ENCODE data around the gene MYRF.
A peak's percentile ranks its signal among the peaks of the same experiment; 100 is the strongest.

Gene MYRF

GRCh38 chr11:61715867-61716266, 36.6 kb upstream of the MYRF start:
- no peaks in the 10 kb centered on the region for H3K4me1 Mint-ChIP-seq
- ATAC-seq (no peak), DNase-seq (no peak)
- H3K9me3 Mint-ChIP-seq, result no peaks in the 10 kb centered on the region
- peak overlapping the region in 1 of 2 donors; percentile 23 for H3K27ac Mint-ChIP-seq
- H3K4me3 Mint-ChIP-seq, result no peak overlapping the region
- no peaks in the 10 kb centered on the region for H3K27me3 Mint-ChIP-seq

GRCh38 chr11:61716478-61717285, 35.8 kb upstream of the MYRF start:
- Mint-ChIP-seq H3K9me3 (no peaks in the 10 kb centered on the region), H3K27ac (no peak overlapping the region), H3K27me3 (no peaks in the 10 kb centered on the region), H3K4me1 (no peaks in the 10 kb centered on the region), H3K4me3 (no peak overlapping the region)
- ATAC-seq (no peak), DNase-seq (no peak)

GRCh38 chr11:61717286-61718033, 35.0 kb upstream of the MYRF start:
- Mint-ChIP-seq H3K4me3 (no peak overlapping the region), H3K27me3 (no peaks in the 10 kb centered on the region), H3K27ac (no peak overlapping the region), H3K9me3 (no peaks in the 10 kb centered on the region), H3K4me1 (no peaks in the 10 kb centered on the region)
- ATAC-seq (peak; percentile 13), DNase-seq (no peak)

GRCh38 chr11:61718046-61718531, 34.3 kb upstream of the MYRF start:
- Mint-ChIP-seq H3K4me1 (no peaks in the 10 kb centered on the region), H3K9me3 (no peaks in the 10 kb centered on the region), H3K27ac (peak overlapping the region in 1 of 2 donors; percentile 54), H3K4me3 (no peak overlapping the region), H3K27me3 (no peaks in the 10 kb centered on the region)
- ATAC-seq (peak; percentile 18), DNase-seq (no peak)

GRCh38 chr11:61718621-61719302, 33.7 kb upstream of the MYRF start:
- DNase-seq, result no peak

GRCh38 chr11:61719978-61720377, 32.5 kb upstream of the MYRF start:
- Mint-ChIP-seq H3K4me1 (no peaks in the 10 kb centered on the region), H3K9me3 (no peaks in the 10 kb centered on the region), H3K27me3 (no peaks in the 10 kb centered on the region), H3K27ac (no peak overlapping the region), H3K4me3 (no peak overlapping the region)
- DNase-seq (no peak), ATAC-seq (no peak)

More at GRCh38 chr11:61718621-61719302, 33.7 kb upstream of the MYRF start:
- no peak for ATAC-seq
- H3K9me3 Mint-ChIP-seq, result no peaks in the 10 kb centered on the region
- no peaks in the 10 kb centered on the region for H3K27me3 Mint-ChIP-seq
- no peak overlapping the region for H3K27ac Mint-ChIP-seq
- no peak overlapping the region for H3K4me3 Mint-ChIP-seq
- no peaks in the 10 kb centered on the region for H3K4me1 Mint-ChIP-seq

GRCh38 chr11:61720597-61720996, 31.8 kb upstream of the MYRF start:
- H3K9me3 Mint-ChIP-seq, result no peaks in the 10 kb centered on the region
- peak overlapping the region in 1 of 2 donors; percentile 34 for H3K27ac Mint-ChIP-seq
- H3K4me1 Mint-ChIP-seq, result no peaks in the 10 kb centered on the region
- no peak for ATAC-seq
- DNase-seq, result no peak
- no peaks in the 10 kb centered on the region for H3K27me3 Mint-ChIP-seq
- no peak overlapping the region for H3K4me3 Mint-ChIP-seq

GRCh38 chr11:61724437-61724836, 28.0 kb upstream of the MYRF start:
- Mint-ChIP-seq H3K4me3 (no peak overlapping the region), H3K27ac (no peak overlapping the region), H3K27me3 (no peaks in the 10 kb centered on the region), H3K9me3 (no peaks in the 10 kb centered on the region), H3K4me1 (peaks cover 6% of the 10 kb centered on the region)
- DNase-seq, result no peak
- no peak for ATAC-seq

- no peaks in the 10 kb centered on the region for H3K27me3 Mint-ChIP-seq
- H3K9me3 Mint-ChIP-seq, result no peaks in the 10 kb centered on the region
- DNase-seq (no peak), ATAC-seq (no peak)
- peaks cover 6% of the 10 kb centered on the region for H3K4me1 Mint-ChIP-seq
- H3K27ac Mint-ChIP-seq, result no peak overlapping the region
- no peak overlapping the region for H3K4me3 Mint-ChIP-seq
Measured at GRCh38 chr11:61725781-61726231, 26.6 kb upstream of the MYRF start.

GRCh38 chr11:61726775-61727174, 25.7 kb upstream of the MYRF start:
- Mint-ChIP-seq H3K9me3 (no peaks in the 10 kb centered on the region), H3K27ac (no peak overlapping the region), H3K4me1 (peaks cover 6% of the 10 kb centered on the region), H3K4me3 (no peak overlapping the region), H3K27me3 (no peaks in the 10 kb centered on the region)
- DNase-seq, result no peak
- ATAC-seq, result no peak

GRCh38 chr11:61727401-61727811, 25.0 kb upstream of the MYRF start:
- no peak for ATAC-seq
- no peak for DNase-seq
- H3K27ac Mint-ChIP-seq, result no peak overlapping the region
- no peaks in the 10 kb centered on the region for H3K9me3 Mint-ChIP-seq
- no peak overlapping the region for H3K4me3 Mint-ChIP-seq
- no peaks in the 10 kb centered on the region for H3K27me3 Mint-ChIP-seq
- H3K4me1 Mint-ChIP-seq, result peaks cover 6% of the 10 kb centered on the region

- peak overlapping the region in 1 of 2 donors; percentile 14 for H3K27ac Mint-ChIP-seq
- no peak overlapping the region for H3K4me3 Mint-ChIP-seq
- H3K27me3 Mint-ChIP-seq, result no peaks in the 10 kb centered on the region
- DNase-seq, result no peak
- peaks cover 9% of the 10 kb centered on the region for H3K4me1 Mint-ChIP-seq
- no peak for ATAC-seq
- H3K9me3 Mint-ChIP-seq, result no peaks in the 10 kb centered on the region
Measured at GRCh38 chr11:61728066-61728939, 24.1 kb upstream of the MYRF start.

- Mint-ChIP-seq H3K4me1 (peaks cover 12% of the 10 kb centered on the region), H3K27me3 (no peaks in the 10 kb centered on the region), H3K4me3 (no peak overlapping the region), H3K9me3 (no peaks in the 10 kb centered on the region), H3K27ac (peak overlapping the region; percentile 14)
- ATAC-seq (no peak), DNase-seq (no peak)
Measured at GRCh38 chr11:61728940-61729219, 23.6 kb upstream of the MYRF start.

- Mint-ChIP-seq H3K4me3 (no peak overlapping the region), H3K4me1 (peaks cover 12% of the 10 kb centered on the region), H3K27ac (peak overlapping the region in 1 of 2 donors; percentile 2), H3K9me3 (no peaks in the 10 kb centered on the region), H3K27me3 (no peaks in the 10 kb centered on the region)
- ATAC-seq (no peak), DNase-seq (no peak)
Measured at GRCh38 chr11:61730240-61730994, 22.0 kb upstream of the MYRF start.
